IPS-11a (cell line): ENCODE results near the gene ELOVL1.

ENCODE experiments used
- H3K4me3 ChIP-seq: one replicate; pipeline ENCODE4 v1.5.1; 2013; ENCODE audit warnings: low read depth, low read length, control low read depth

The ELOVL1 gene

DNA sequence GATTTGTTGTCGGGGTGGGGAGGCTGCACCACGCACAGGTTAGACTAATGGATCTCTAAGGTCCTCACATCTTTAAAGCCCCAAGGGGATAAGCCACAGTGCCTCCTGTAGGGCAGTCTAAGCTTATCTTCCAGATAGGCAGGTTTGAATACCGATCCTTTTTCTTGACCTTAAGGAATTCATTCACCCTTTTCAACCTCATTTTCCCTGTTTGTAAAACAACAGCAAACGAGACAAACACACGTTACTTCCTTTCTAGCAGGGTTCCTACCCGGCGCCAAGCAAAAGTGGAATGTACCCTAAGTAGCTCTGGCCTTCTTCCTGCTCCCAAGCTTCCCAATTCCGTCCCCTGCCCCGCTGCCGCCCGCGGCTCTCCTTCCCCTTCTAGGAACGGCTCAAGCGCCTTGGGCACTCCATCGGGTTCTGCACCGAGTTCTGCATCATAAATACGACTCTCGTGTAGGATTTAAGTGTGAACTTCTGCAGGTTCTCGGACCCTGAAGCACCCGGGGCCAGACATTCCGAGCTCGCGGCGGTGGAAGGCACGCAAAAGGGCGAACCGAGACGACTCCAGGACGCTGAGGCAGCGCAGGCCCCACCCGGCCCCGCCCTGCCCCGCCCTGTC is 9.6 kb downstream of the ELOVL1 start:
- peak overlapping the region; percentile 82 for H3K4me3 ChIP-seq

GRCh38 chr1:43357251-43357650 is 10.6 kb downstream of the ELOVL1 start:
- H3K4me3 ChIP-seq = no peak overlapping the region

- no peak overlapping the region for H3K4me3 ChIP-seq
Observed at GRCh38 chr1:43354936-43355335, 12.9 kb downstream of the ELOVL1 start.

- no peak overlapping the region for H3K4me3 ChIP-seq
Observed at GRCh38 chr1:43354471-43354870, 13.3 kb downstream of the ELOVL1 start.

DNA sequence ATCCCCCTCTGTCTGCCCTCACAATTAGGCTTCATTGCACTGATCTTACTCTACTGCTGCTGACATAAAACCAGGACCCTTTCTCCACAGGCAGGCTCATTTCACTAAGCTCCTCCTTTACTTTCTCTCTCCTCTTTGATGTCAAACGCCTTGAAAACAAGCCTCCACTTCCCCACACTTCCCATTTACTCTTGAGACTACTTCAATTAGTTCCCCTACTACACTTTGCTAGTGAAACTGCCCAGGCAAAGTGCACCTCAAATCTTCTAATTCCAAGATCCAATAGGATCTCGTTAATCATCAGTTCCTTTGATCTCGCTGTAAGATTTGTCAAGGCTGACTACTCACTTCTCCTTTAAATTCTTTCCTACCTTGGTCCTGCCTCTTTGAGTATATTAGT is 14.9 kb downstream of the ELOVL1 start:
- no peak overlapping the region for H3K4me3 ChIP-seq

DNA sequence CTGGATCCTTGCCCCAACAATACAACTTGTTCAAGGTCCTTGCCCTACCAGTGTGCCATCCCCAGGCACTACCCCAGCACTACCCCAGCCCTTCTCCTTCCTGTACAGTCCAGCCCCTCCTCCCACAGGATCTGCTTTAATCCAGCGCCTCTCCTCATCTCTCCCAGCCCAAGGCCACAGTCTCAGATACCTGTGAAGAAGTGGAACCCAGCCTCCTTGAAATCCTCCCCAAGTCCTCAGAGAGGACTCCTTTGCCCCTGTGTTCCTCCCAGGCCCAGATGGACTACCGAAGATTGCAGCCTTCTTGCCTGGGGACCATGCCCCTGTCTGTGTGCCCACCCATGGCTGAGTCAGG is 15.5 kb downstream of the ELOVL1 start:
- H3K4me3 ChIP-seq = no peak overlapping the region

DNA sequence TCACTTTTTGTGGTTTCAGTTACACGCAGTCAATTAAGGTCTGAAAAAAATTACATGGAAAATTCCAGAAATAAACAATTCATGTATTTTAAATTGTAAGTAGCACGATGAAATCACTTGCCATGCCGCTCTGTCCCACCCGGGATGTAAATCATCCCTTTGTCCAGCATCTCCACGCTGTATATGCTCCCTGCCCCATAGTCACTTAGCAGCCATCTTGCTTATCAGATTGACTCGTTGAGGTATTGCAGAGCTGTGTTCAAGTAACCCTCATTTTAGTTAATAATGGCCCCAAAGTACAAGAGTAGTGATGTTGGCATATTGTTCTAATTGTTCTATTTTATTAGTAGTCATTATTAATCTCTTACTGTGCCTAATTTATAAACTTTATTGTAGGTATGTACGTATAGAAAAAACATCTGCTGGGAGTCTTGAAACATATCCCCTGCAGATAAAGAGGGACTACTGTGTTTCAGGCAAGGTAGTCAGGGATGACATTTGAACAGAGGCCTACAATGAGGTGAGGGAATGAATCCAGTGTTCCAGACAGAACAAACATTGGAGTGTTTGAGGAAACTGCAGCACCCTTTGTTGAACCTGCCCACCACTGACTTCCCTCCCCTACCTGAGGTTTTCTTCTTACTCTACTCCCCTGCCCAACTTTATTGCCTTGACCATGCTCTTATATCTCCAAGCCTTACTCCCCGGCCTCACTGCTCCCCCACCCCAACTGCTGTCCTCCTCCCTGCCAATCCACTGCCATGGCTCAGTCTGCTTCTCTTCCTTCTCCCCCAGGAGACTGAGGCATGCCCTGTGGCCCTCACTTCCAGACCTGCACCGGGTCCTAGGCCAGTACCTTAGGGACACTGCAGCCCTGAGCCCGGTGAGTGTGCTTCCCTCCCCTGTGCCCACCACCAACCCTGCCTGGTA is 16.1 kb downstream of the ELOVL1 start:
- no peak overlapping the region for H3K4me3 ChIP-seq

DNA sequence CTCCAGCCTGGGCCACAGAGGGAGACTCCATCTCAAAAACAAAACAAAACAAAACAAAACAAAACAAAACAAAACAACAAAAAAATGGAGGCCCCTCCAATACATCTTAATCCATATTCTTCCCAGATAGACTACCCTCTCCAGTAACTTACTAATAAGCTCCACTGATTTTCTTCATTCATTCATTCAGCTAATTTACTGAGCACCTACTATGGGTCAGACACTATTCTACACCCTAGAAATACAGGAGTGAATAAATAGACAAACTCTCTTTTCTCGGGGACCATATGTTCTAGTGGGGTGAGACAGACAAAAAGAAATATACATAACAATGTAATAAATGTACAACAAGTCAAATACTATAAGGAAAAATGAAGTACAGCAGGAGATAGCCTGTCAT is 16.8 kb downstream of the ELOVL1 start:
- no peak overlapping the region for H3K4me3 ChIP-seq

- H3K4me3 ChIP-seq = peak overlapping the region; percentile 70
Observed at GRCh38 chr1:43349594-43350306, 18.1 kb downstream of the ELOVL1 start.

DNA sequence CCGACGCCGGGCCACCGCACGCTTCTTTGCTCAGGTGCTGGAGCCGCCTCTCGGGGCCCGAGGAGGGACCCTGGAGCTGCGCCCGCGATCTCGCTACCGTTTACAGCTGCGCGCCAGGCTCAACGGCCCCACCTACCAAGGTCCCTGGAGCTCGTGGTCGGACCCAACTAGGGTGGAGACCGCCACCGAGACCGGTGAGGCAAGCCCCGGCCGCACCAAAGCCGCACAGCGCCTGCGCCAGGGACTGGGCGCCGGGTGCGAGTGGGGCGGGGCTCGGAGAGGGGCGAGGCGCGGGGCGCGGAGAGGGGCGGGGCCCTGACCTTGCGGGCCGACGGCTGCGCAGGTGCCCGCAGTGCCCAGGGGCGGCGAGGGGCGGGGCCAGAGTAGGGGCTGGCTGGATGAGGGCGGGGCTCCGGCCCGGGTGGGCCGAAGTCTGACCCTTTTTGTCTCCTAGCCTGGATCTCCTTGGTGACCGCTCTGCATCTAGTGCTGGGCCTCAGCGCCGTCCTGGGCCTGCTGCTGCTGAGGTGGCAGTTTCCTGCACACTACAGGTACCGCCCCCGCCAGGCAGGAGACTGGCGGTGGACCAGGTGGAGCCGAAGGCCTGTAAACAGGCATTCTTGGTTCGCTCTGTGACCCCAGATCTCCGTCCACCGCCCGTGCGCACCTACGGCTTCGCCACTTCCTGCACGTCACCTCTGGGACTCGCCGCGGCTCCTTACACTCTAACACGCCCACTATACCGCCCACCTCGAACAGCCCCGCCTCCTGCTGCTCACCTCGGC is 18.8 kb downstream of the ELOVL1 start:
- peak overlapping the region; percentile 70 for H3K4me3 ChIP-seq

DNA sequence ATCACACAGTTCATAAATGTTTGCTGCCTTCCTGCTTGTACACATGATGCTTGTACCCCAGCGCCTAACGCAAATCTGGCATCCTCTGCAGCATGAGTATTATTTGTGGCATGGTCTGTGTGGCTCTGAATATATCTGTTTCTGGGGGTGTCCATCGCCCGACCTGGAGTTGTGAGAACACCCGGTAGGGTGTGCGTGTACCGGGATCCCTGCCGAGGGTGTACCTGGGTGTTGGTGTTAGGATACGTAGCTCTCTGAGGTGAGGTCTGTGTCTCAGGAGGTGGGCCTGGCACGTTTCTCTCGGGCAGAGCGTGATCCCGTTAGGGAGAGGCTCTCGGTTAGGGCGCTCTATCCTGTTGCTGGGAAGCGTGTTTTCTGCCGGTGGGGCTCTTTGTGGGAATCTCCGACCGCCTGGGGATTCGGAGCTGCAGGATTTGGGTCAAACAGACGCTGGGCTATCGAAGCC is 19.4 kb downstream of the ELOVL1 start:
- H3K4me3 ChIP-seq = peak overlapping the region; percentile 41

GRCh38 chr1:43346636-43347035 is 21.2 kb downstream of the ELOVL1 start:
- H3K4me3 ChIP-seq = no peak overlapping the region

GRCh38 chr1:43345120-43345519 is 22.7 kb downstream of the ELOVL1 start:
- no peak overlapping the region for H3K4me3 ChIP-seq

GRCh38 chr1:43344267-43344850 is 23.5 kb downstream of the ELOVL1 start:
- H3K4me3 ChIP-seq = no peak overlapping the region

DNA sequence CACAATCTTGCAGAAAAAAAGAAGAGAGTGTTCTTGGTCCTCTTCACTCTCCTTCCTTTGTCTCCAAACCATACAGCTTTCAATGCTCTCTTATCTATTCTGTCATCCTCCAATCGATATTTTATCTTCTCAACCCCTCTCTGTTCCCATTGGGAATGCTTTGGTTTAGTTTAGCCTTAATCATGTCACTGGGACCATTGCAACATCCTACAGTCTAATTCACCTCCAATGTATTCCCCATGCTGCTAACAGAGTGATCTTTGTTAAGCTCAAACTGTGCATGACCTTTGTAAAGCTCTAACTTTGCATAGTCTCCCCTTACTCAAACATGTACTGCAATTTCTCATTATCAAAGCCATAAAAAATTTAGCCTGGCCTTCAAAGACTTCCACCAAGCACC is 27.3 kb downstream of the ELOVL1 start:
- H3K4me3 ChIP-seq = no peak overlapping the region

GRCh38 chr1:43339584-43340232 is 28.1 kb downstream of the ELOVL1 start:
- H3K4me3 ChIP-seq = no peak overlapping the region

DNA sequence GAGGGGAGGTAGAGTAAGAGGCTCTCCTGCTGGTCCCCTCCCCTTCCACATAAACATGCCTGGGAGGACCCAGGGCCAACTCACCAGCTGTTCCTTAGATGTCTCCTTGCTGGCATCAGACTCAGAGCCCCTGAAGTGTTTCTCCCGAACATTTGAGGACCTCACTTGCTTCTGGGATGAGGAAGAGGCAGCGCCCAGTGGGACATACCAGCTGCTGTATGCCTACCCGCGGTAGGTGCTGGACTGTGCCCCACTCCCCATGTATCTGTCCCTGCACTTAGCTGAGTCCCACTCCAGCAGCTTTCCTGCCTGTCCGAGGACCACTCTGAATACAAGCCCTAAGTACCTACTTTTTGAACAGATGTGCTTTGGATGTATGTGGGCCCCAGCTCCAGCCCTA is 29.8 kb downstream of the ELOVL1 start:
- no peak overlapping the region for H3K4me3 ChIP-seq

- H3K4me3 ChIP-seq = no peak within 1 kb of the TSS
Observed at GRCh38 chr1:43337588-43337987, 30.2 kb downstream of the ELOVL1 start, which contains the start of gene MPL. MPL (plus strand) TSS chr1:43337818; CDS start chr1:43337849, 31 bp downstream.

GRCh38 chr1:43334453-43335205 is 33.2 kb downstream of the ELOVL1 start:
- H3K4me3 ChIP-seq = no peak overlapping the region
